HG02840 (cell line): Measurements from ENCODE around the gene NHLH1.

Experiments
- ATAC-seq: cut with Tn5 transposase; IDR thresholded peaks from one replicate; pipeline ENCODE4 v1.9.1; 2021; ENCODE audit warnings: mild to moderate bottlenecking, moderate library complexity, moderate number of reproducible peaks; ENCODE audit not compliant: unreplicated experiment, low FRiP score

NHLH1 gene

DNA sequence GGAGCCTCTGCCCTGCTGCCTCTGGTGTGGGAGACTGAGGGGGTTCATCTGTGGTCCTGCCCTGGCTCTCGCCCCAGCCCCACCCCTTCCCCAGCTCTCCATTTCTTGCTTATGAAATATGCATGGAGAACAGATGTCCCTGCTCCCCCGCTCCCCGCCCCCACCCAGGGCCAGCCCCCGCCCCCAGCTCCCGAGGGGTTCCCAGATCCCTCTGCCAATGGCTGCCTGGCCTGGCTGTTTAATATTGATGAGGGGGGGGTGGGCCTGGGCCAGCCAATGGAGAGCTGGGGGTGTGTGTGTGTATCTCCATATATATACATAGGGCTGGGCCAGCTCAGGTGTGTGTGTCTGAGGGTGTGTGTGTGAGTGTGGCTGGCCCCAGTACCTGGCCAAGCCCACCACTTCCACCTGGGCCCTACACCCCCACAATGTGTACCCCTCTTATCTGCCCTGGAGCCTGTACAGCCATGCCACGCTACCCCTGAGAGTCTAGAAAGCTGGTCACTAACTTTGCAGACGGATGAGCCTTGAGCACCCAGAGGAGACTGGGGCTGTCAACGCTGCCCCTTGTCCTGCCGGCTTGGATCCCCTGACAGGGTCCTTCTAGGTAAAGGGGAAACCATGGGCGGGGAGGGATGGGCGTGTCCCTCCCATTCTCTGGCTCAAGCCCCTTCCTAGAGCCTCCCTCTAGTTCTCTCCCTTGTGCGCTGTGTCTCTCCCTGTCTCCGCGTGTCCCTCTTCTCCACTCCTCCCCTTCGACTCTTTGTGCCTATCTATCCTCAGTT is at the start of gene NHLH1:
Gene NHLH1, plus strand, starts transcription at position 341 of the 785 bp plus-strand sequence. CDS start 3,661 bp downstream, outside the sequence.
- ATAC-seq = no peak

DNA sequence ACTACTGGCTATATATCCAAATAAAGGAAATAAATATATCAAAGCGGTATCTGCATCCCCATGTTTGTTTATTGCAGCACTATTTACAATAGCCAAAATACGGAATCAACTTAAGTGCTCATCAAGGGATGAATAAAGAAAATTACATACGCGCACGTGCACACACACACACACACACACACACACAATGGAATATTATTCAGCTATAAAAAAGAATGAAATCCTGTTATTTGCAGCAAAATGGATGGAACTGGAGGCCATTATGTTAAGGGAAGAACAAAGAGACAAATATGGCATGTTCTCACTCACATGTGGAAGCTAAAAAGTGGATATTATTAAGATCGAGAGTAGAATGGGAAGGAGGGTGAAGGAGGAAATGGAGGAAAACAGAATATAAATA is 44.0 kb upstream of the NHLH1 start:
- ATAC-seq = no peak

GRCh38 chr1:160325252-160325651 is 41.6 kb upstream of the NHLH1 start:
- no peak for ATAC-seq

- ATAC-seq = no peak
Observed at GRCh38 chr1:160326418-160326817, 40.5 kb upstream of the NHLH1 start.

GRCh38 chr1:160328184-160328583 is 38.7 kb upstream of the NHLH1 start:
- ATAC-seq = no peak

- ATAC-seq = no peak
Observed at GRCh38 chr1:160330119-160330518, 36.8 kb upstream of the NHLH1 start.

GRCh38 chr1:160332516-160332915 is 34.4 kb upstream of the NHLH1 start:
- ATAC-seq = no peak

DNA sequence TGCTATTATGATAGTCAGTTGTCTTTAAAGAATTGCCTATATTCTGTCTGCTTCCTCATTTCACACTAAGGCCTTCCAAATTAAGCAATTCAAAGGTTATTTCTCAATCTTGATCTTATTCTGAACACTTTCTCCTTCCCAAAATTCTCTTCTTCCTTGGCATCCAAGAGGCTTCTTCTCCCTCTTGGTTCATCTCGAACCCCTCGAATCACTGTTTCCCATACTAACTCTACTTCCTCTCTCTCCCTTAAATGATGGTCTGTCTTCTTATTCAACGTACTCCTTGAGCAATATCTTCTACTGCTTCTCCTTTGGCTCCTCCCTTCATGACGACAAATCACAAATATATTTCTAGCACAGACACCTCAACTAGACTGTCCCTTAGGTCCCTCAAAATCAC is 28.3 kb upstream of the NHLH1 start:
- ATAC-seq = no peak

DNA sequence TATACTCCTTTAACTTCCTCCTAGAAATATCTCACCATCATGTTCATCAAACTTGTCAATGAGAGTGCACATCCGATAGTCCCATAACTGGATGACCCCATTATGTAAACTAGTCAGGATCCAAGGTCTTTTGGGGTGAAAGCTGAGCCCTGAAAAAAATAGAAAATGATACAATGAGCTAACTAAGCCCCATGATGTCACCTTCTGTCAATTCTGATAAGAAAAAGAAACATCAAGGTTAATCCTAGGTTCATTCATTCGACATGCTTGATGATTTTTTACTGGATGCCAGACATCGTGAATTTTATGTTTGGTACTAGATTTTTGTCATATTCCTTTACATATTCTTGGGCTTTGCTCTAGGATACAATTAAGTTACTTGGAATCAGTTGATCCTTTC is 26.7 kb upstream of the NHLH1 start:
- no peak for ATAC-seq

GRCh38 chr1:160340866-160341265 is 26.0 kb upstream of the NHLH1 start:
- no peak for ATAC-seq

DNA sequence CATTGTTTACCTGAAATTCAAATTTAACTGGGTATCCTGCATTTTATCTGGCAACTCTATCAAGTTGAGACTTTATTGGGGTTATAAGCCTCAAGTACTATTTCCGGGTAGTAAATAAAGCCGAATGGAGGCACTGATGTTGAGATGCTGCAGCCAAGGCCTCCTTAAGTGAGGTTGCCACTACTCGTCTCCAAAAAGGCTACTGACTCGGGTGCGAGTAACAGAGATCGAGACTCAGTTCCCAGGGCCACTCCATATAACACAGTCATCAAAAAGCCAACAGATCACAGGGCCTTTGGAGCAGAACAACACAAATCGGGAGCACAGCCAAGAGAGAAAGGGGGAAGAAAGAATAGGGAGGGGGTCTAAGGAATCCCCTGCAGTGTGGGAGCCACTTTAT is 24.3 kb upstream of the NHLH1 start:
- no peak for ATAC-seq

DNA sequence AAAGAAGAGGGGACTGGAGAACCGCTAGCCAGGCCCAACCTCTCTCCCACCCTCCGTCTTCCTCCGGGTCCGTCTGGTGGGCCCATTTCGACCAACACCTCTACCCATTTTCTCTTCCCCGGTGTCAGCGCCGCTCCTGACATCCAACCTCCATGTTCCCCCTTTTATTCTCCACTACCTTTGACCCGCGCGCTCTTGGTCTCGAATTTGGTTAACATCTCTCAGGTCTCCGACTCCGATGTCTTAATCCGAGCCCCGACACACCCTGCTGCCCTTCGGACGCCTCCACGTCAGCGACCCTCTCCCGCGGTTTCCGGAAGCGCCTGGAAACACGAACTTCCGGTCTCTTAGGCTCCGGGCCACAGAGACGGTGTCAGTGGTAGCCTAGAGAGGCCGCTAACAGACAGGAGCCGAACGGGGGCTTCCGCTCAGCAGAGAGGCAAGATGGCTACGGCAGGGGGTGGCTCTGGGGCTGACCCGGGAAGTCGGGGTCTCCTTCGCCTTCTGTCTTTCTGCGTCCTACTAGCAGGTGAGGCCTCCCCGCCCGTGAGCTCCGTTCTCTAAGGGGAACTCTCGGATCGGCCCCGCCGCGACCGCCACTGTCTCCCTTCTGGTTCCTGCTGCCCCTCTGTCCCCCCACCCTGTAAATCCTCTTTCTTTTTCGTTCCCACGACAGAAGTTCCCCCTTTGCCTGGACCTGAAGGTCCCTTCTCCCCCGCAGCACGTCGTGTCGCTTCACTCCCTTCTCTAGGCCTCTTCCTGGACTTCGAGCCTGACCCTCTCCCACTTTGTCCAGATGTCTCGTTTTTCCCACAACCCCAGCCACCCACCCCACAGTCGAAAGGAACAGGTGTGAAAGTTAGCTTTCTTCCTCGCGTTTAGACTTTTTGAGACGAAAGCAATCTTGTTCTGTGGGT is 23.7 kb upstream of the NHLH1 start, which contains the start of the genes COPA and NCSTN:
Gene COPA, minus strand, starts transcription at position 298 of the 917 bp plus-strand sequence. Its CDS starts 80 bp downstream, at position 218.
Gene NCSTN, plus strand, starts transcription at position 431 of the 917 bp plus-strand sequence. Its CDS starts 14 bp downstream, at position 445.
- ATAC-seq = peak; percentile 94

GRCh38 chr1:160344241-160344640 is 22.6 kb upstream of the NHLH1 start:
- no peak for ATAC-seq

GRCh38 chr1:160344936-160345335 is 21.9 kb upstream of the NHLH1 start:
- no peak for ATAC-seq

DNA sequence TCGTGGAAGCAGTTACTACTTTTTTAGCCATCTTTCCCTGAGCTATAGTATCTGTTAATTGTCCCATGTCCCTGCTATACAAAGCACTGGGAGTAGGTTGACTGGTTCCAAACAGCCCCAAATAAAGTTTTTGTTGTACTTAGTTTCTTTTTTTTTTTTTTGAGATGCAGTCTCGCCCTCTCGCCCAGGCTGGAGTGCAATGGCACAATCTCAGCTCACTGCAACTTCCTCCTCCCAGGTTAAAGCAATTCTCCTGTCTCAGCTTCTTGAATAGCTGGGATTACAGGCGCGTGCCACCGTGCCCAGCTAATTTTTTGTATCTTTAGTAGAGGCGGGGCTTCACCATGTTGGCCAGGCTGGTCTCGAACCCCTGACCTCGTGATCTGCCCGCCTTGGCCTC is 20.4 kb upstream of the NHLH1 start:
- no peak for ATAC-seq

DNA sequence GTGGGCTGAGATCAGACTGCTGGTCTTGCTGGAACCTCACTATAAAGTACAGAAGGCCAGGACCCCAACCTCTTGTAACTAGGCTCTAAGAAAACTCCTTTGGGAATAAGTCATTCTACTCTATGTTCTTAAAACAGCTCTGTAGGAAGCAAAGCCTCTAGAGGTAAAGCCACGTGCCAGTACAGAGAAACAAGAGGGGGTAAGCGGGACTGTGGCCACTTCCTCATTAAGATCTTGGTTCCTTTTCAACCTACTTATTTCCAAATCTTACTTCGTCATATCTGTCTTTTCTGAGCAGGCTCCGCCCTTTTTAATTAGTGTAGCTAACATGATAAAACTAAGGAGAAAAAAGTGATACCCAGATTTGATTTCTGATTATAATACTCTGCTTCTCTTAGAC is 19.9 kb upstream of the NHLH1 start:
- no peak for ATAC-seq

DNA sequence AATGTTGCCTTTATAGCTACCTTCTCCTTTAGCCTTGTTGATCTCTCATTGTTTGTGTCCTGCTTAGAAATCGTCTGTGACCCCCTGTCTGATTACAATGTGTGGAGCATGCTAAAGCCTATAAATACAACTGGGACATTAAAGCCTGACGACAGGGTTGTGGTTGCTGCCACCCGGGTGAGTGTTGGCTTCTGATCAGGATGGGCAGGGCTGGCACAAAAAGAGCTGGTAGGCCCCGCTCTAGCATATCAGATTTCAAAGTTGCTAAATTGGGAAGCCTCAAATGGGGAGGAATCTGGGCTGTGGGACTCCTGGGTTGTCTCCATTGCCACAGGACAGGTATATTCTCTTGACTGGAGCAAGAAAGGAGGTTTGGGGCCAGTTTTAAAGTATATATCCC is 15.2 kb upstream of the NHLH1 start:
- no peak for ATAC-seq

DNA sequence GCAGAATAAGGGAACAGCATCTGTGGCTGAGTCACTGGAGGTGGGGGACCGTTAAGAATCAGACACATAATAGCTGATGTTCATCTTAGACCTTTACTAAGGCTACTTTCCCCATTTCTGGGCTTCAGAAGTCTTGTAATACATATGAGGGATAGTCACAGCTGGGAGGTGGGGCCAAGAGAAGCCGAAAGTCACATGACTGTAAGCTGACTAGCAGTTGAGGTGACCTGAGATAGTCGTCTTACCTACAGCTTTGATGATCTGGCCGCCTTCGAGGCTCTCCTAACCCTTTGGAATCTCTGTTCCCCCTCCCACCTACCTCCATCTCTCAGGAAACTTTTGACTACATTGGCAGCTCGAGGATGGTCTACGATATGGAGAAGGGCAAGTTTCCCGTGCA is 14.3 kb upstream of the NHLH1 start:
- ATAC-seq = no peak

- no peak for ATAC-seq
Observed at GRCh38 chr1:160353223-160353622, 13.6 kb upstream of the NHLH1 start.

DNA sequence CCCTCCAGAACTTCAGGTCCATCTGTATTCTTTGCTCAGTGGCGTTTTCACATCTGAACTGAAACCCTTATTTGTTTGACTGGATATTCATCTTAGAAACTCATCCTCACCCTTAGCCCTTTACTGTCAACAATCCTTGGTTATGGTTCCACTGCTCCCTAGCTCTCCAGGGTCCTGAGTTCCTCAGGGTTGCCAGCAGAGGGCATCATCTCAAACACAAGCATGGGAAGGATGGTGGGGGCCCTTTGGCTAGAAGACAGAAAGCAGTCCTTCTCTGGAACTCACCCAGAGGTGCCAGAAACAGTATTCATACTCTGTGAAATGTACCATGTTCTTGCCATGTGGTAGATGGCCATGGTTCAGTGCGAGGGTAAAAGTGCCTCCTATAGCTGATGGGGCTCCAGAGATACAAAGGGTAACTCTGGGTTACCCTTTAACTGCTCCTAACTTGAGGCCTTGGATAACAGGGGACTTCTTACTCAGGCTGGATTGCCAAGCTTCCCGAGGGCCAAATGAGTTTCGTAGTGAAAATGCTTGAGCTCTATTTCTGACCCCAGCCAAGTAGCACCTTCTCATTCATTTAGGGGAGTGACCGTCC is 12.4 kb upstream of the NHLH1 start:
- no peak for ATAC-seq
